ENCODE measurements around the gene APOL2.

- no peak for TF ChIP-seq CTCF (IDR thresholded peaks at IDR 0.05)
- no peak for TF ChIP-seq POLR2A (IDR thresholded peaks at IDR 0.05)
- no peak for TF ChIP-seq POLR2AphosphoS5 (IDR thresholded peaks at IDR 0.05)
- TF ChIP-seq EP300 (IDR thresholded peaks at IDR 0.05; ENCODE audit: low read depth) = no peak
Observed at GRCh38 chr22:36232715-36233401, 6.5 kb downstream of the APOL2 start.

All from transverse colon (tissue), 4 donors.